Choroid plexus epithelial cell (primary cell): Measurements from ENCODE around the gene HERC6.
"Not testable (repeated sequence)": the region's sequence is repeated elsewhere in the genome, so short reads cannot be mapped to it uniquely, and the experiment has no call there.

ENCODE experiments used
- DNase-seq: peaks from one replicate; pipeline ENCODE4 v3.0.0-alpha.2; 2010; ENCODE audit warnings: low read depth
- H3K4me3 ChIP-seq: 2 replicates; pipeline ENCODE4 v1.5.1; 2011; ENCODE audit warnings: low read depth, mild to moderate bottlenecking, control low read depth, low read length, moderate library complexity
- TF ChIP-seq, protein P1 (sequence below): conservative IDR thresholded peaks from 2 replicates; pipeline ENCODE4 v1.5.1; 2011; ENCODE audit warnings: low read depth, mild to moderate bottlenecking, control low read depth, inconsistent platforms, low read length, moderate library complexity

HERC6 gene

DNA sequence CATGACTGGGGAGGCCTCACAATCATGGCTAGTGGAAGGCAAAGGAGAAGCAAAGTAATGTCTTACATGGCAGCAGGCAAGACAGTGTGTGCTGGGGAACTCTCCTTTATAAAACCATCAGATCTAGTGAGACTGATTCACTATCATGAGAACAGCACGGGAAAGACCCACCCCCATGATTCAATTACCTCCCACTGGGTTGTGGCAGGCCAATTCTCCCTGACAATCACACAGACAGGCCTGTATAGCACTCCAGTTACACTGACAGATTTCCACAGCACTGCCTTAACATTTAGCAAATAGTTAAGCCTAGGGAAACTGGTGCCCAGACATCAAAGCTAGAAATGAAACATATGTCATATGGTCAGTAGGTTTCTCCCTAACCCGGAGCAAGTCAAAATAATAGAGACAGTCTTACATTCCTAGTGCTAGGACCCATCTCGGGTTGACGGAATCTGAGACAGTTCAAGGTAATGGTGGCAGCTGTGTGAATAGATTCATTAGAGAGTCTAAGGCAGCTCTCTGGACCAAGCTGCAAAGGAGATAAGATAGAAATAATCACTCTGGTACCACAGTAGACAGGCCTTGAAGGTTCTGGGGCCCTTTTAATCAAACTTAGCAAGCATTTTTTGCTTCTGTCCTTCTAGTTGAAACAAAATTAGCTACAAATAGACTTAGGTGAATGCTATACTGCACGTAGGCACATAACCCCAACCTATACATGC lies 68.9 kb downstream of the HERC6 start:
- H3K4me3 ChIP-seq: no peak overlapping the region
- TF ChIP-seq, protein P1, sequence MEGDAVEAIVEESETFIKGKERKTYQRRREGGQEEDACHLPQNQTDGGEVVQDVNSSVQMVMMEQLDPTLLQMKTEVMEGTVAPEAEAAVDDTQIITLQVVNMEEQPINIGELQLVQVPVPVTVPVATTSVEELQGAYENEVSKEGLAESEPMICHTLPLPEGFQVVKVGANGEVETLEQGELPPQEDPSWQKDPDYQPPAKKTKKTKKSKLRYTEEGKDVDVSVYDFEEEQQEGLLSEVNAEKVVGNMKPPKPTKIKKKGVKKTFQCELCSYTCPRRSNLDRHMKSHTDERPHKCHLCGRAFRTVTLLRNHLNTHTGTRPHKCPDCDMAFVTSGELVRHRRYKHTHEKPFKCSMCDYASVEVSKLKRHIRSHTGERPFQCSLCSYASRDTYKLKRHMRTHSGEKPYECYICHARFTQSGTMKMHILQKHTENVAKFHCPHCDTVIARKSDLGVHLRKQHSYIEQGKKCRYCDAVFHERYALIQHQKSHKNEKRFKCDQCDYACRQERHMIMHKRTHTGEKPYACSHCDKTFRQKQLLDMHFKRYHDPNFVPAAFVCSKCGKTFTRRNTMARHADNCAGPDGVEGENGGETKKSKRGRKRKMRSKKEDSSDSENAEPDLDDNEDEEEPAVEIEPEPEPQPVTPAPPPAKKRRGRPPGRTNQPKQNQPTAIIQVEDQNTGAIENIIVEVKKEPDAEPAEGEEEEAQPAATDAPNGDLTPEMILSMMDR: no peak
- peak; percentile 40 for DNase-seq

DNA sequence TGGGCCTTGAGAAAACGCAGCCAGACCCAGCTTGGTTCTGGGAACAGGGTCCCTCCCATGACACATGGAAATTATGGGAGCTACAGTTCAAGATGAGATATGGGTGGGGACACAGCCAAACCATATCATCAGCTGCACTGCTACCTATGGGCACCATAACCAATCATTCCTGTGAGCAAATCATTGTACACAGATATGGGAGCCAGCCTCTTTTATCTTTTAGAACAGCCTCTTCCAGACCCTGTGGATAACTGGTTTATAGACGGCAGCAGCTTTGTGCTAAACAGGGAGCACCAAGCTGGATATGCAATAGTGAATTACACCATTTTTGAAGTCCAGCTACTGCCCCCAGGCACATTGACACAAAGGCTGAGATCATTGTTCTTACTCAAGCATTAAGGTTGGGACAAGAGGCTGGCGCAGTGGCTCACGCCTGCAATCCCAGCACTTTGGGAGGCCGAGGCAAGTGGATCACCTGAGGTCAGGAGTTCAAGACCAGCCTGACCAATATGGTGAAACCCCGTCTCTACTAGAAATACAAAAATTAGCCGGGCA lies 69.6 kb downstream of the HERC6 start:
- H3K4me3 ChIP-seq, DNase-seq: not testable (repeated sequence)

DNA sequence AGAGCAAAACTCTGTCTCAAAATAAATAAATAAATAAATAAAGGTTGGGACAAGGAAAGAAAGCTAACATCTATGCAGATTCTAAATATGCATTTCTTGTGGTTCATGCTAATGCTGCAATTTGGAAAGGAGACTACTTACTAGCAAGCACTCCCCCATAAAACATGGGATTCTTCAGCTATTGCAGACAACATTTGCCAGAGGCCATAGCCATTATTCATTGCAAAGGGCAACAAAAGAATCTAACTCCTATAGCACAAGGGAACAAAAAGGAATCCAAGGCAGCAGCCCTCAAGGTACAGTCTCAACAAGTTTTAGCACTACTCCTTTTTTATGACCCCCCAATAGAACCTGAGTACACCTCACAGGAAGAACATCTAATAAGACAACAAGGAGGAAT lies 70.2 kb downstream of the HERC6 start:
- TF ChIP-seq, protein P1: no peak
- no peak overlapping the region for H3K4me3 ChIP-seq
- DNase-seq: no peak

DNA sequence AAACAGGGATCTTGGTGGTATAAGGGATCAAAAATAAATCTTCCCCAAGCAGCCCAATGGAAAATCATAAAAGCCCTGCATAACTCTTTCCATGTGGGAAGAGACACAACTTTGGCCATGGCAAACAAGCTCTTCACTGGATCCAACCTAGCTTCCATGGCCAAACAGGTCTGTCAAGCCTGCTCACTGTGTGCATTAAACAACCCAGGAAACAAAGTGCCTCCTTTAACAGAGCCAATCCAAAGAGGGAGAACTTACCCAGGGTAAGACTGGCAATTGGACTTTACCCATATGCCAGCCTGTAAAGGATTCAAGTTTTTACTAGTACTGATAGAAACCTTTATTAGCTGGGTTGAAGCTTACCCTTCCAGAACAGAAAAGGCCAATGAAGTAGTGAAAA lies 70.6 kb downstream of the HERC6 start:
- no peak overlapping the region for H3K4me3 ChIP-seq
- no peak for DNase-seq
- TF ChIP-seq, protein P1: no peak

DNA sequence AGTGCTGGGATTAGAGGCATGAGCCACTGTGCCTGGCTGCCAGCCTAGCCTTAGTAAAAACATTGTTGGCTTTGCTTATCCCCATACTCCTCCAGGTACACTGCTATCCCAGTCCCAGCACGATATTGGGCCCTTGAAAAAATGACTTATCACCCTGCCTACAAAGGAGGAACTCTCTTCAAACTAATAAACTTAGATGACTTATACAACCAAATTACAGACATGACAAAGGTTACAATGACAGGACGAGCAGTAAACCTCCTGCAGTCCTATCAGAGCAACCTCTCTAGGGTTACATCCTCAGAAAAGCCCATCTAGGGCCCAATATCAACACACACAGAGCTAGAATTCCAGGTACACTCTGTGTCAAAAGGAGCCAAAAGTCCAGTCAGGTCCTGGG lies 72.6 kb downstream of the HERC6 start:
- no peak overlapping the region for H3K4me3 ChIP-seq
- TF ChIP-seq, protein P1: no peak
- DNase-seq: no peak

DNA sequence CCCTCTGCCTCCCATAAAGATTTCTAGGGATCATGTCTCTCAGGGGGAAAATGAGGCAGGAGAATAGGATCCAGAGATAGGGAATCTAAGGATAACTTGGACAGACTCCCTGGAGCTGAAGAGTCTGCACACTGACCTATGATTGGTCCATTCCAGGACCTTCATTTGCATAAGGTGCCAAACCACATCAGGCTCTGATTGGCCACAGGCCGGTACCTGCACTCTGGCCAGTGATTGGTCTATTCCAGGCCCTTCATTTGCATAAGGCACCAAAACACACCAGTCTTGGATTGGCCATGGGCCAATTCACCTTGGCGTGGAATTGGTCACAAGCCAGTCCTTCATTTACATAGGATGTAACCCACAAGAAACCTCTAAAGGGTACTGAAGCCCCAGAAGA lies 74.3 kb downstream of the HERC6 start:
- TF ChIP-seq, protein P1: no peak
- no peak overlapping the region for H3K4me3 ChIP-seq
- DNase-seq: no peak

DNA sequence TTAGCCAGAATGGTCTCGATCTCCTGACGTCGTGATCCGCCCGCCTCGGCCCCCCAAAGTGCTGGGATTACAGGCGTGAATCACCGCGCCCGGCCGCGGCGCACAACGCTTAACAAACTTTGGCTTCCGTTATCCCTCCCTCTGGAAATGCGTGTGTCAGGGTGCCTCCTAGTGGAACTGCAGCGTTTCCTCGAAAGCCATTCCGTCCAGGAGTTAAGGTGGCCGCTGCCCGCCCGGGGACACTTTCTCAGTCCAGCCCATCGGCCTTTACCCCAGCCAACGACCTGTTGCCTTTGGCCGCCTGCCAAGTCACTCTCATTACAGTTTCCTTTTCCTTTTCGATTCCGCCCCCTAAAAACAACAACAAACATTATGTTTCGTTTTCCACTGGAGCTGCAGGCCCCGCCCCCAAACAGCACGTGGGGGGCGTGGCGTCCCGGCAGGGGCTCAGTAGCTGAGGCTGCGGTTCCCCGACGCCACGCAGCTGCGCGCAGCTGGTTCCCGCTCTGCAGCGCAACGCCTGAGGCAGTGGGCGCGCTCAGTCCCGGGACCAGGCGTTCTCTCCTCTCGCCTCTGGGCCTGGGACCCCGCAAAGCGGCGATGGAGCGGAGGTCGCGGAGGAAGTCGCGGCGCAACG lies 78.1 kb downstream of the HERC6 start, which contains the start of gene HERC5:
Gene HERC5, plus strand, starts transcription at position 450 of the 637 bp plus-strand sequence. Its CDS starts 151 bp downstream, at position 601.
- TF ChIP-seq, protein P1: peak; percentile 74
- peak within 1 kb of the TSS; percentile 64 for H3K4me3 ChIP-seq
- peak; percentile 89 for DNase-seq
